K562 (cell line): ENCODE results near the gene CDC14A.

Experiments
- CTBP1 ChIP-seq: fragments of 450-650 bp; IDR thresholded peaks from 2 replicates; pipeline ENCODE4 v1.6.1; 2016; ENCODE audit warnings: borderline replicate concordance
- CTCF ChIP-seq, 3 experiments: IDR thresholded peaks in 2 of 3; conservative IDR thresholded peaks in 1 of 3; 2 replicates each; pipeline ENCODE4 v1.5.1; 2011 to 2012; ENCODE audit warnings: low read length in 3 of 3, mild to moderate bottlenecking in 3 of 3, control low read depth in 2 of 3, improper control_type of control experiment in 1 of 3, inconsistent platforms in 1 of 3, low read depth in 1 of 3, mixed read lengths in 1 of 3, moderate library complexity in 1 of 3; ENCODE audit not compliant: insufficient read depth in 2 of 3
- DNMT1 ChIP-seq: fragments of 450-650 bp; IDR thresholded peaks from 2 replicates; pipeline ENCODE4 v1.6.1; 2016; ENCODE audit warnings: antibody characterized with exemption, mild to moderate bottlenecking
- EZH2 ChIP-seq: IDR thresholded peaks from 2 replicates; pipeline ENCODE4 v1.6.1; 2012; ENCODE audit warnings: low read depth, mild to moderate bottlenecking, inconsistent platforms, low read length, borderline replicate concordance
- MAX ChIP-seq: sonication (generic); formaldehyde crosslinking; IDR thresholded peaks from 2 replicates; pipeline ENCODE4 v1.9.0; 2022; ENCODE audit warnings: mild to moderate bottlenecking, missing genetic modification reagents
- NR2F6 ChIP-seq: fragments of 450-650 bp; formaldehyde crosslinking; IDR thresholded peaks from 2 replicates; pipeline ENCODE4 v1.4.0; 2020; ENCODE audit warnings: mild to moderate bottlenecking
- PCBP1 ChIP-seq: fragments of 200-400 bp; formaldehyde crosslinking; IDR thresholded peaks from 2 replicates; pipeline ENCODE4 v1.6.1; 2018; ENCODE audit warnings: mild to moderate bottlenecking, low read depth, low read length; ENCODE audit not compliant: poor library complexity, severe bottlenecking
- PCBP2 ChIP-seq: fragments of 200-400 bp; formaldehyde crosslinking; IDR thresholded peaks from 2 replicates; pipeline ENCODE4 v1.6.1; 2018; ENCODE audit warnings: low read length, low read depth, mild to moderate bottlenecking, moderate library complexity; ENCODE audit not compliant: poor library complexity, severe bottlenecking
- POLR2A ChIP-seq: fragments of 450-650 bp; conservative IDR thresholded peaks from 2 replicates; pipeline ENCODE4 v1.6.1; 2016
- SIN3A ChIP-seq, 2 experiments: fragments of 150-350 bp in 1 of 2; IDR thresholded peaks; 2 replicates each; pipeline ENCODE4 v1.6.1; 2011 to 2016; ENCODE audit warnings: borderline replicate concordance in 2 of 2, low read depth in 2 of 2, low read length in 2 of 2, mild to moderate bottlenecking in 2 of 2, moderate library complexity in 2 of 2; ENCODE audit not compliant: control insufficient read depth in 1 of 2
- SREBF1 ChIP-seq: fragments of 150-350 bp; IDR thresholded peaks from 2 replicates; pipeline ENCODE4 v1.6.1; 2014; ENCODE audit warnings: antibody characterized with exemption, low read depth, low read length, borderline replicate concordance
- SREBF2 ChIP-seq: sonication (generic); formaldehyde crosslinking; IDR thresholded peaks from 2 replicates; pipeline ENCODE4 v1.4.0; 2020; ENCODE audit warnings: mild to moderate bottlenecking, missing genetic modification reagents
- ZBTB43 ChIP-seq: sonication (generic); formaldehyde crosslinking; IDR thresholded peaks from 2 replicates; pipeline ENCODE4 v1.8.0; 2023; ENCODE audit warnings: mild to moderate bottlenecking, missing genetic modification reagents
- ZNF766 ChIP-seq: fragments of 200-800 bp; sonication (Bioruptor generic); conservative IDR thresholded peaks from 2 replicates; pipeline ENCODE4 v1.6.1; 2016; ENCODE audit warnings: missing genetic modification characterization, missing compliant biosample characterization

GRCh38 chr1:100511773-100512172 is 159.5 kb downstream of the CDC14A start:
- TF ChIP-seq PCBP2 (no peak), CTCF (IDR thresholded peaks at IDR 0.05 in 2 of 3, conservative IDR thresholded peaks at IDR 0.05 in 1 of 3; ENCODE audit: insufficient read depth in 2 of 3, low read depth in 1 of 3, low read length in 3 of 3) (no peak), SIN3A (IDR thresholded peaks at IDR 0.05; ENCODE audit: borderline replicate concordance in 2 of 2, control insufficient read depth in 1 of 2, low read depth in 2 of 2, low read length in 2 of 2) (no peak), ZNF766 (CRISPR knock-in tag) (no peak), EZH2 (no peak), DNMT1 (no peak), CTBP1 (no peak), ZBTB43 (no peak), NR2F6 (CRISPR knock-in tag) (no peak), MAX (CRISPR knock-in tag) (no peak), SREBF2 (CRISPR knock-in tag) (no peak), PCBP1 (no peak), SREBF1 (no peak), POLR2A (no peak)
